Vein endothelial cell (primary cell): ENCODE measurements around the gene SNN. TPM values are rescaled to one million over a fixed set of nuclear protein-coding genes. Genes with fewer than 3 reads are reported as not detected.

ENCODE experiments used
- total RNA-seq: library from RNA; depleted of rRNA; stranded (reverse); fragments of >200 nt; gene quantifications from 2 replicates; pipeline ENCODE4 v1.2.3, GENCODE V29; 2012

SNN gene
- total RNA-seq = 30.7 and 43.4 TPM in 2 replicates

GRCh38 chr16:11667824-11668622 is at the start of gene SNN:
SNN (plus strand) TSS chr16:11668455; CDS start chr16:11676060, 7,605 bp downstream.

Other genes starting within 250 kb of the SNN start
- 3.3 and 4.0 TPM in 2 replicates for gene LITAF, start 81.5 kb upstream of the SNN start, total RNA-seq
- gene TXNDC11, start 74.4 kb downstream of the SNN start, total RNA-seq = 43.8 and 46.0 TPM in 2 replicates
- gene ZC3H7A, start 128.8 kb downstream of the SNN start, total RNA-seq = 40.2 and 43.0 TPM in 2 replicates
- 125 and 152 TPM in 2 replicates for gene RSL1D1, start 183.1 kb downstream of the SNN start, total RNA-seq
- gene GSPT1, start 247.5 kb downstream of the SNN start, total RNA-seq = 122 and 133 TPM in 2 replicates